ENCODE measurements around the gene PRSS33. TPM values are rescaled to one million over a fixed set of nuclear protein-coding genes. Genes with fewer than 3 reads are reported as not detected.

PRSS33 gene
- total and polyA plus RNA-seq, 2 of the 8 experiments (the other 6 are each of a cell fraction or from before 2014, with no cell fraction given): 0.09 TPM; not detected in 1

DNA sequence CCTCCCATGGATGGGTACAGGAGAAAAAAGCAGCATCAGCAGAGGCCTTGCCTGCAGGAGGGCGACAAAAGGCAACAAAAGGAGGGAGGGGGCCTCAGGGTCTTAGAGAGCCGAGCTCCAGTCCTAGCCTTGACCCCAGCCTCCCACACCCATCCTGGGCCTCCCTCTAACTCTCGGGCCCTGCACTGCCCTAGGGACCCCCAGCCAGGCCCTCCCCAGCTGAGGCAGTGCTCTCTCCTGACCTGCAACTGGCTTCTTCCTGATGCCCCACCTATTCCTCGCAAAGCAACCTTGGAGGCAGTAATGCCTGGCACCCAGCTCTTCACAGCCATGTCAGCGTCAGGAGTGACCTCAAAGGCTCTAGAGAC lies 50.1 kb downstream of the PRSS33 start:
- POLR2A ChIA-PET (ENCODE audit: partially characterized antibody): interaction anchor here (1.0 to 8.0 kb wide), 4 partner anchors 9 to 22 kb away, joined by 4 to 96 read pairs (median 6); partner anchors contain the start of gene SRRM2
- no peak overlapping the region for H4K91ac ChIP-seq (replicated peaks; ENCODE audit: insufficient read length, low read length)
- no peak overlapping the region for H2BK12ac ChIP-seq (ENCODE audit: low read depth, low read length)
- WGBS, 2 experiments (ENCODE audit: extremely low coverage in 1 of 2, insufficient coverage in 1 of 2, insufficient read length in 1 of 2, insufficient replicate concordance in 2 of 2, low coverage in 1 of 2, low lambda C conversion rate in 2 of 2, missing lambda C conversion rate in 1 of 2): 55% methylated on average over 3 of the region's 5 CpGs; no CpG with 5 or more reads in 1 of the 2 experiments
- no peak for FAIRE-seq
- H3K27ac ChIP-seq (ENCODE audit: low read depth, low read length): no peak overlapping the region
- no peak overlapping the region for H3K9ac ChIP-seq (replicated peaks in 1 of 4; ENCODE audit: extremely low read depth in 1 of 4, low read depth in 3 of 4, low read length in 3 of 4)
- H3K79me2 ChIP-seq (ENCODE audit: control insufficient read depth in 1 of 2, insufficient read depth in 2 of 2, low read length in 2 of 2): no peaks in the 10 kb centered on the region
- no peak for TF ChIP-seq SP4 (IDR thresholded peaks at IDR 0.05; ENCODE audit: low read length)
- TF ChIP-seq POLR2AphosphoS5 (IDR thresholded peaks at IDR 0.05; ENCODE audit: low read depth, low read length): no peak
- TF ChIP-seq YY1 (IDR thresholded peaks at IDR 0.05; ENCODE audit: low read depth, low read length): no peak
- TF ChIP-seq KDM4A (IDR thresholded peaks at IDR 0.05; ENCODE audit: low read depth, low read length, severe bottlenecking): no peak
- TF ChIP-seq FOSL1 (IDR thresholded peaks at IDR 0.05; ENCODE audit: insufficient read depth, low read depth, low read length): no peak
- no peak for TF ChIP-seq RBBP5 (IDR thresholded peaks at IDR 0.05; ENCODE audit: borderline replicate concordance, low read depth, low read length)
- TF ChIP-seq EP300 (IDR thresholded peaks at IDR 0.05; ENCODE audit: borderline replicate concordance in 1 of 2, low read depth in 2 of 2, low read length in 2 of 2): no peak
- no peak for TF ChIP-seq TEAD4 (IDR thresholded peaks at IDR 0.05; ENCODE audit: low read depth, low read length)
- no peak for TF ChIP-seq POLR2A (IDR thresholded peaks at IDR 0.05; ENCODE audit: control extremely low read depth in 1 of 2, low read depth in 2 of 2, low read length in 2 of 2)
- no peaks in the 10 kb centered on the region for H3K9me3 ChIP-seq (ENCODE audit: insufficient read depth in 2 of 2, low read depth in 1 of 2, low read length in 1 of 2)
- no peak overlapping the region for H2AK5ac ChIP-seq (ENCODE audit: low read depth, low read length)
- no peak overlapping the region for H4K5ac ChIP-seq (ENCODE audit: insufficient read length, low read depth, low read length)
- H3K23ac ChIP-seq (ENCODE audit: insufficient read length): no peak overlapping the region
- no peak for DNase-seq (ENCODE audit: low read depth in 1 of 2, low spot score in 2 of 2)
- H3K4me2 ChIP-seq (ENCODE audit: insufficient read depth in 1 of 2, low read depth in 2 of 2, low read length in 2 of 2): no peak overlapping the region
- H3K27me3 ChIP-seq (replicated peaks in 1 of 4; ENCODE audit: control insufficient read depth in 3 of 4, extremely low read depth in 1 of 4, insufficient read depth in 3 of 4, low read length in 3 of 4): no peaks in the 10 kb centered on the region
- H4K20me1 ChIP-seq (replicated peaks in 1 of 2; ENCODE audit: control insufficient read depth in 1 of 2, insufficient read depth in 2 of 2, low read length in 2 of 2): no peaks in the 10 kb centered on the region
- no peak overlapping the region for H2BK20ac ChIP-seq (ENCODE audit: low read length)
- H3K18ac ChIP-seq (ENCODE audit: extremely low read depth, low read length): no peak overlapping the region
- H2BK5ac ChIP-seq (ENCODE audit: low read depth, low read length): no peak overlapping the region
- H3K4me3 ChIP-seq (ENCODE audit: extremely low read depth in 1 of 4, insufficient read depth in 2 of 4, low read depth in 3 of 4, low read length in 4 of 4): no peak overlapping the region
- H3K23me2 ChIP-seq (ENCODE audit: low read depth, low read length): no peaks in the 10 kb centered on the region
- H2BK120ac ChIP-seq (replicated peaks; ENCODE audit: low read depth, low read length): no peak overlapping the region
- H3K4ac ChIP-seq (replicated peaks; ENCODE audit: insufficient read length, low read depth, low read length): no peak overlapping the region
- no peak overlapping the region for H3K56ac ChIP-seq (replicated peaks; ENCODE audit: insufficient read length, low read depth, low read length)
- CTCF ChIA-PET (ENCODE audit: partially characterized antibody): interaction anchor here (0.8 to 1.3 kb wide), 2 partner anchors 13 to 117 kb away, joined by 3 to 4 read pairs; no protein-coding TSS in a partner anchor
- no peak overlapping the region for H2BK15ac ChIP-seq (ENCODE audit: low read length)
- H2AFZ ChIP-seq (ENCODE audit: low read length): no peak overlapping the region
- peaks cover 0 to 3% (median 0%) of the 10 kb centered on the region in 4 experiments; a peak in 4 of 7 replicates for H3K4me1 ChIP-seq (replicated peaks in 1 of 4; ENCODE audit: control insufficient read depth in 3 of 4, insufficient read depth in 4 of 4, low read length in 3 of 4)
- H3K14ac ChIP-seq (ENCODE audit: insufficient read length): no peak overlapping the region
- no peaks in the 10 kb centered on the region for H3K36me3 ChIP-seq (ENCODE audit: control insufficient read depth in 2 of 4, insufficient read depth in 4 of 4, low read length in 3 of 4)
- no peaks in the 10 kb centered on the region for H3K79me1 ChIP-seq (ENCODE audit: low read depth, low read length)
- H4K8ac ChIP-seq (ENCODE audit: extremely low read depth, insufficient read depth, low read length): peak overlapping the region; percentile 35
